ENCODE measurements around the gene SMIM45.

The SMIM45 gene

DNA sequence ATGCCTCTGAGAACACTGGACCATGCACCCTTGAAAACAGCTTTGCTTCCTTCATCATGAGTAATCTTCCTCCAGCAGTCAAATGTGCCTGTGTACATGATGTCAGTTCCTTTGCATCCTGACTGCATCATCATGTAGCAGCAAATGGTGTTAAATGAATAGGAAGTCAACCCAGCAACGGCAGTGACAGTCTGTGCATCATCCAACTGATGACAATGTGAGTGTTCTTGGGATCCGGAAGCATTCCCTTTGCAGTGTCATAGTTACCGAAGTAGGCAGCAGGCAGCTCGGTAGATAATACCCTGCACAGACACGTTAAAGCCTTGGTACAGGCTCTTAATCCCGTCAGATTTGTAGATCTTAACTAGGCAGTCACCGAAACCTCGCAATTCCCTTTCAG lies 49.2 kb downstream of the SMIM45 start:
- Histone ChIP-seq H3K4me1 (ENCODE audit: control insufficient read depth, insufficient read depth, low read length) (no peaks in the 10 kb centered on the region), H3K4me3 (ENCODE audit: insufficient read depth, low read depth, low read length) (no peak overlapping the region), H3K27me3 (ENCODE audit: control insufficient read depth, insufficient read depth, low read length) (peaks cover 11% of the 10 kb centered on the region), H2BK20ac (ENCODE audit: low read depth, low read length) (no peak overlapping the region), H3K79me1 (ENCODE audit: low read depth in 1 of 2, low read length in 2 of 2) (no peaks in the 10 kb centered on the region), H3K9me3 (ENCODE audit: control insufficient read depth, insufficient read depth, low read length) (no peaks in the 10 kb centered on the region; the same call in 1 of the 2 replicates), H2BK120ac (ENCODE audit: low read depth, low read length) (no peak overlapping the region), H4K20me1 (ENCODE audit: insufficient read depth, low read length) (no peaks in the 10 kb centered on the region), H4K8ac (ENCODE audit: low read depth in 2 of 2, low read length in 2 of 2) (no peak overlapping the region), H3K9me1 (ENCODE audit: insufficient read depth, low read length) (no peaks in the 10 kb centered on the region; the same call in 1 of the 2 replicates), H4K5ac (ENCODE audit: low read depth, low read length) (no peak overlapping the region), H2AK5ac (ENCODE audit: low read depth, low read length) (no peak overlapping the region), H2BK5ac (ENCODE audit: low read depth, low read length, poor library complexity, severe bottlenecking) (no peak overlapping the region), H2BK15ac (ENCODE audit: low read depth, low read length) (no peak overlapping the region), H2AK9ac (replicated peaks; ENCODE audit: low read depth, low read length, poor library complexity) (no peak overlapping the region), H3K4me2 (ENCODE audit: low read depth, low read length) (no peak overlapping the region), H3K27ac (ENCODE audit: insufficient read depth, low read length) (no peak overlapping the region), H3K14ac (replicated peaks; ENCODE audit: low read depth, low read length) (no peak overlapping the region), H4K91ac (ENCODE audit: insufficient read depth, low read depth, low read length) (no peak overlapping the region), H3K4ac (ENCODE audit: low read depth, low read length) (no peak overlapping the region), H3K23ac (ENCODE audit: low read depth, low read length) (no peak overlapping the region), H3K36me3 (ENCODE audit: control insufficient read depth, insufficient read depth, low read length) (no peaks in the 10 kb centered on the region), H3K9ac (ENCODE audit: low read depth, low read length) (no peak overlapping the region), H3K18ac (ENCODE audit: low read depth, low read length) (no peak overlapping the region), H3K56ac (ENCODE audit: extremely low read depth, insufficient read depth, low read length) (no peak overlapping the region), H2AFZ (replicated peaks; ENCODE audit: low read length, poor library complexity) (no peak overlapping the region)
- POLR2A ChIA-PET (ENCODE audit: unreplicated experiment), result no interaction called here
- no peak for ATAC-seq (ENCODE audit: low read depth)
- peak; percentile 56 for DNase-seq
- CTCF ChIA-PET, result no interaction called here
- WGBS, 2 experiments (ENCODE audit: extremely low coverage in 2 of 2, insufficient read length in 1 of 2), result 67% methylated on average over 4 of the region's 8 CpGs; no CpG with 5 or more reads in 1 of the 2 experiments
- TF ChIP-seq RCOR1 (IDR thresholded peaks at IDR 0.05; ENCODE audit: insufficient replicate concordance, low read length), result no peak
- TF ChIP-seq, protein P1, sequence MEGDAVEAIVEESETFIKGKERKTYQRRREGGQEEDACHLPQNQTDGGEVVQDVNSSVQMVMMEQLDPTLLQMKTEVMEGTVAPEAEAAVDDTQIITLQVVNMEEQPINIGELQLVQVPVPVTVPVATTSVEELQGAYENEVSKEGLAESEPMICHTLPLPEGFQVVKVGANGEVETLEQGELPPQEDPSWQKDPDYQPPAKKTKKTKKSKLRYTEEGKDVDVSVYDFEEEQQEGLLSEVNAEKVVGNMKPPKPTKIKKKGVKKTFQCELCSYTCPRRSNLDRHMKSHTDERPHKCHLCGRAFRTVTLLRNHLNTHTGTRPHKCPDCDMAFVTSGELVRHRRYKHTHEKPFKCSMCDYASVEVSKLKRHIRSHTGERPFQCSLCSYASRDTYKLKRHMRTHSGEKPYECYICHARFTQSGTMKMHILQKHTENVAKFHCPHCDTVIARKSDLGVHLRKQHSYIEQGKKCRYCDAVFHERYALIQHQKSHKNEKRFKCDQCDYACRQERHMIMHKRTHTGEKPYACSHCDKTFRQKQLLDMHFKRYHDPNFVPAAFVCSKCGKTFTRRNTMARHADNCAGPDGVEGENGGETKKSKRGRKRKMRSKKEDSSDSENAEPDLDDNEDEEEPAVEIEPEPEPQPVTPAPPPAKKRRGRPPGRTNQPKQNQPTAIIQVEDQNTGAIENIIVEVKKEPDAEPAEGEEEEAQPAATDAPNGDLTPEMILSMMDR (conservative IDR thresholded peaks at IDR 0.05; ENCODE audit: low read depth, low read length), result no peak
- TF ChIP-seq POLR2A (IDR thresholded peaks at IDR 0.05; ENCODE audit: low read depth, low read length), result no peak
- no peak for TF ChIP-seq ELK1 (IDR thresholded peaks at IDR 0.05; ENCODE audit: borderline replicate concordance, low read depth, low read length)
- no peak for TF ChIP-seq CEBPB (IDR thresholded peaks at IDR 0.05; ENCODE audit: low read depth, low read length)
- TF ChIP-seq RAD21 (IDR thresholded peaks at IDR 0.05; ENCODE audit: low read length), result no peak
- no peak for TF ChIP-seq MAFK (IDR thresholded peaks at IDR 0.05; ENCODE audit: low read depth, low read length)
- TF ChIP-seq RFX5 (IDR thresholded peaks at IDR 0.05; ENCODE audit: low read depth, low read length), result no peak
- no peak for TF ChIP-seq CHD1 (IDR thresholded peaks at IDR 0.05; ENCODE audit: low read depth, low read length)
- TF ChIP-seq SMC3 (IDR thresholded peaks at IDR 0.05; ENCODE audit: low read depth, low read length), result no peak
- TF ChIP-seq FOS (IDR thresholded peaks at IDR 0.05; ENCODE audit: low read depth, low read length), result no peak
- TF ChIP-seq MAZ (IDR thresholded peaks at IDR 0.05; ENCODE audit: borderline replicate concordance, low read depth, low read length), result no peak
- TF ChIP-seq BHLHE40 (IDR thresholded peaks at IDR 0.05; ENCODE audit: low read depth, low read length), result no peak
- no peak for TF ChIP-seq USF2 (IDR thresholded peaks at IDR 0.05; ENCODE audit: low read depth, low read length)
- no peak for TF ChIP-seq NFE2L2 (IDR thresholded peaks at IDR 0.05; ENCODE audit: low read depth, low read length)
- no peak for TF ChIP-seq MXI1 (IDR thresholded peaks at IDR 0.05; ENCODE audit: borderline replicate concordance, low read depth, low read length)
- in situ Hi-C loops (cut with MboI; ENCODE audit: low sequenced_read_pairs) (no loop called here), dilution Hi-C loops (cut with HindIII; ENCODE audit: low sequenced_read_pairs, unreplicated experiment) (no loop called here), intact Hi-C loops (cut with micrococcal nuclease) (no loop called here)
- no TSS peak for BruUV-seq (replicated peaks)

All from IMR-90 (cell line).